ENCODE measurements around the gene RIIAD1. TPM values are rescaled to one million over a fixed set of nuclear protein-coding genes. Genes with fewer than 3 reads are reported as not detected.

The RIIAD1 gene
- total and polyA plus RNA-seq, 2 donors (not counting 3 experiments of a cell fraction or from before 2014, with no cell fraction given): not detected

DNA sequence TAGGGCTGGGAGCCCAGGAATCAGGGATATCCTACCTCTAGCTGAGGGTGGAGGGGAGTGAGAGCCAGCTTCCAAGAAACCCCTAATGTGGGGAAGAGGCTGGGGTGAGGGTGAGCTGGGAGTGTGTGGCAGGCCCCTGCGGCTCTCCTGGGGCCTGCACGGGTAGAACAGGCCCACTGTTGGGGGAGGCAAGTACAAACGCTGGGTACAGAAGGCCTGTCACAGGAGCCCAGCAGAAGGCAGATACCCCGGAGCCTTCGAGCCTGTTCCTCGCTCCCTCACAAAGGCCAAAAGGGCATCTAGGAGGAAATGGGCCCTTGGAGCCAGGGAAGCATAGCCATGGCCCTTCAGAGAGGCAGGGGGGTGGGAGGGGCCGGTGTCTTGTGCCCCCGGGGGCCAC lies 18.4 kb upstream of the RIIAD1 start:
- H3K27me3 ChIP-seq (ENCODE audit: control insufficient read depth in 2 of 2, insufficient read depth in 2 of 2, low read length in 2 of 2): no peaks in the 10 kb centered on the region
- H3K9ac ChIP-seq (replicated peaks; ENCODE audit: extremely low read depth, insufficient read depth, low read length): no peak overlapping the region
- H3K4me3 ChIP-seq (replicated peaks in 1 of 3; ENCODE audit: insufficient read depth in 1 of 3, low read depth in 1 of 3, low read length in 3 of 3): no peak overlapping the region
- dilution Hi-C loops (cut with MboI; ENCODE audit: extremely low pct_ligation_motif_present, low sequenced_read_pairs): no loop called here
- no peak overlapping the region for H3K27ac ChIP-seq (ENCODE audit: insufficient read depth, low read depth, low read length)
- no peak overlapping the region for H2AFZ ChIP-seq (ENCODE audit: low read depth, low read length)
- DNase-seq (ENCODE audit: low read depth, low spot score) (no peak), FAIRE-seq (no peak)
- H3K9me1 ChIP-seq (replicated peaks; ENCODE audit: control insufficient read depth, extremely low read depth, insufficient read depth, low read length): no peaks in the 10 kb centered on the region
- CTCF ChIA-PET: no interaction called here
- peaks cover 4 to 5% of the 10 kb centered on the region in 2 experiments for H3K36me3 ChIP-seq (ENCODE audit: control insufficient read depth in 2 of 2, extremely low read depth in 1 of 2, insufficient read depth in 2 of 2, low read length in 2 of 2)
- POLR2A ChIA-PET: no interaction called here
- intact Hi-C loops (cut with micrococcal nuclease): no loop called here
- H4K20me1 ChIP-seq (replicated peaks; ENCODE audit: control insufficient read depth, extremely low read depth, insufficient read depth, low read length): no peaks in the 10 kb centered on the region
- no peaks in the 10 kb centered on the region for H3K79me2 ChIP-seq (ENCODE audit: control insufficient read depth, insufficient read depth, low read length)
- no TSS peak for BruUV-seq (replicated peaks)
- peaks cover 13% of the 10 kb centered on the region for H3K4me1 ChIP-seq (ENCODE audit: control insufficient read depth, extremely low read depth, insufficient read depth, low read length)
- H3K4me2 ChIP-seq (ENCODE audit: insufficient read depth, low read length): no peak overlapping the region
- H3K9me3 ChIP-seq (replicated peaks; ENCODE audit: control insufficient read depth, insufficient read depth, low read length): no peaks in the 10 kb centered on the region
- TF ChIP-seq, protein P1, sequence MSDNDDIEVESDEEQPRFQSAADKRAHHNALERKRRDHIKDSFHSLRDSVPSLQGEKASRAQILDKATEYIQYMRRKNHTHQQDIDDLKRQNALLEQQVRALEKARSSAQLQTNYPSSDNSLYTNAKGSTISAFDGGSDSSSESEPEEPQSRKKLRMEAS (IDR thresholded peaks at IDR 0.05; ENCODE audit: insufficient read depth, insufficient read length): no peak
- TF ChIP-seq FOS (IDR thresholded peaks at IDR 0.05; ENCODE audit: borderline replicate concordance, insufficient read depth, low read length): no peak

DNA sequence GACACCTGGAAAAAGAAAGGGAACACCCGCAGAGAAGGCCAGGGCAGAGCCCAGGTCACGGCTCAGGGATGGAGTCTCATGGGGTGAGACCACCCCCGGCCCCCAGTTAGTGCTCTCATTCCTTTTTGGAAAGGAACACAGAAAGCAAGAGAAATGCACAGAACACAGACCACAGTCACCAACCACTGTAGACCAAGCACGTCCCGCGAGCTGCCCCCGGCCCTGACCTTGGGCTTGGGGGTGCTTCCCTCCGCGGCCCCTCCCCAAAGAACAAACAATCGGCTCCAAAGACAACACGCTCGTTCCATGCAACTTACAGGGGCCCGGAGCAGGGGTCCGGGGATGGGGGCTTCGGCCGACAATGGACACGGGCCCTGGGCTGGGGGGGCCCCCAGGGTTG lies 17.5 kb upstream of the RIIAD1 start:
- CTCF ChIA-PET: interaction anchor here (1.1 kb wide), 1 partner anchor 11 kb away, joined by 3 read pairs; no protein-coding TSS in a partner anchor
- DNase-seq (ENCODE audit: low read depth, low spot score) (no peak), FAIRE-seq (no peak)
- Histone ChIP-seq H3K36me3 (ENCODE audit: control insufficient read depth in 2 of 2, extremely low read depth in 1 of 2, insufficient read depth in 2 of 2, low read length in 2 of 2) (peaks cover 4 to 5% of the 10 kb centered on the region in 2 experiments), H3K79me2 (ENCODE audit: control insufficient read depth, insufficient read depth, low read length) (no peaks in the 10 kb centered on the region), H3K9ac (replicated peaks; ENCODE audit: extremely low read depth, insufficient read depth, low read length) (no peak overlapping the region), H3K4me3 (replicated peaks in 1 of 3; ENCODE audit: insufficient read depth in 1 of 3, low read depth in 1 of 3, low read length in 3 of 3) (no peak overlapping the region), H3K9me1 (replicated peaks; ENCODE audit: control insufficient read depth, extremely low read depth, insufficient read depth, low read length) (no peaks in the 10 kb centered on the region), H2AFZ (ENCODE audit: low read depth, low read length) (no peak overlapping the region), H4K20me1 (replicated peaks; ENCODE audit: control insufficient read depth, extremely low read depth, insufficient read depth, low read length) (no peaks in the 10 kb centered on the region), H3K27me3 (ENCODE audit: control insufficient read depth in 2 of 2, insufficient read depth in 2 of 2, low read length in 2 of 2) (no peaks in the 10 kb centered on the region), H3K4me1 (ENCODE audit: control insufficient read depth, extremely low read depth, insufficient read depth, low read length) (peaks cover 13% of the 10 kb centered on the region), H3K9me3 (replicated peaks; ENCODE audit: control insufficient read depth, insufficient read depth, low read length) (no peaks in the 10 kb centered on the region), H3K4me2 (ENCODE audit: insufficient read depth, low read length) (no peak overlapping the region), H3K27ac (ENCODE audit: insufficient read depth, low read depth, low read length) (no peak overlapping the region)
- dilution Hi-C loops (cut with MboI; ENCODE audit: extremely low pct_ligation_motif_present, low sequenced_read_pairs): no loop called here
- intact Hi-C loops (cut with micrococcal nuclease): no loop called here
- BruUV-seq (replicated peaks): no TSS peak
- TF ChIP-seq EZH2 (IDR thresholded peaks at IDR 0.05; ENCODE audit: borderline replicate concordance, low read depth, low read length, severe bottlenecking): no peak
- no peak for TF ChIP-seq POLR2AphosphoS5 (IDR thresholded peaks at IDR 0.05; ENCODE audit: insufficient read depth, low read depth, low read length)
- TF ChIP-seq FOS (IDR thresholded peaks at IDR 0.05; ENCODE audit: borderline replicate concordance, insufficient read depth, low read length): no peak
- TF ChIP-seq, protein P2, sequence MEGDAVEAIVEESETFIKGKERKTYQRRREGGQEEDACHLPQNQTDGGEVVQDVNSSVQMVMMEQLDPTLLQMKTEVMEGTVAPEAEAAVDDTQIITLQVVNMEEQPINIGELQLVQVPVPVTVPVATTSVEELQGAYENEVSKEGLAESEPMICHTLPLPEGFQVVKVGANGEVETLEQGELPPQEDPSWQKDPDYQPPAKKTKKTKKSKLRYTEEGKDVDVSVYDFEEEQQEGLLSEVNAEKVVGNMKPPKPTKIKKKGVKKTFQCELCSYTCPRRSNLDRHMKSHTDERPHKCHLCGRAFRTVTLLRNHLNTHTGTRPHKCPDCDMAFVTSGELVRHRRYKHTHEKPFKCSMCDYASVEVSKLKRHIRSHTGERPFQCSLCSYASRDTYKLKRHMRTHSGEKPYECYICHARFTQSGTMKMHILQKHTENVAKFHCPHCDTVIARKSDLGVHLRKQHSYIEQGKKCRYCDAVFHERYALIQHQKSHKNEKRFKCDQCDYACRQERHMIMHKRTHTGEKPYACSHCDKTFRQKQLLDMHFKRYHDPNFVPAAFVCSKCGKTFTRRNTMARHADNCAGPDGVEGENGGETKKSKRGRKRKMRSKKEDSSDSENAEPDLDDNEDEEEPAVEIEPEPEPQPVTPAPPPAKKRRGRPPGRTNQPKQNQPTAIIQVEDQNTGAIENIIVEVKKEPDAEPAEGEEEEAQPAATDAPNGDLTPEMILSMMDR (IDR thresholded peaks at IDR 0.05; ENCODE audit: extremely low read depth in 1 of 2, insufficient read depth in 1 of 2, low read depth in 1 of 2, low read length in 2 of 2): no peak
- TF ChIP-seq MYC (IDR thresholded peaks at IDR 0.05; ENCODE audit: low read depth, low read length): no peak
- POLR2A ChIA-PET: no interaction called here
